Activated B cell treated with CpG ODN at 0.5 μM for 24 hours (primary cell): Measurements from ENCODE around the gene SLC36A4. TPM values are rescaled to one million over a fixed set of nuclear protein-coding genes. Genes with fewer than 3 reads are reported as not detected.

Source experiments
- ATAC-seq: fragments of 200-7000 bp; cut with Tn5 transposase; one replicate; pipeline ENCODE4 v1.10.0; 2021; ENCODE audit warnings: low read depth, mild to moderate bottlenecking, moderate library complexity
- CTCF ChIA-PET: fragments of 350-600 bp; sonication (Branson Sonifier 250); formaldehyde crosslinking; loops from one replicate; lab custom pipeline; 2021; ENCODE audit warnings: antibody characterized with exemption; lab: Charles Lee
- POLR2A ChIA-PET: fragments of 350-600 bp; sonication (Branson Sonifier 250); formaldehyde crosslinking; loops from one replicate; lab custom pipeline; 2021; ENCODE audit warnings: antibody characterized with exemption; lab: Charles Lee
- DNase-seq: peaks from one replicate; pipeline ENCODE4 v3.0.0; 2022
- H3K27ac Mint-ChIP-seq: one replicate; pipeline ENCODE4 v1.8.0; 2020; ENCODE audit warnings: mixed read lengths
- H3K27me3 Mint-ChIP-seq: one replicate; pipeline ENCODE4 v1.8.0; 2021; ENCODE audit warnings: mixed read lengths
- H3K36me3 Mint-ChIP-seq: one replicate; pipeline ENCODE4 v1.8.0; 2021; ENCODE audit warnings: low read depth, mixed read lengths
- H3K4me1 Mint-ChIP-seq: one replicate; pipeline ENCODE4 v1.8.0; 2021; ENCODE audit warnings: mixed read lengths
- H3K4me3 Mint-ChIP-seq: one replicate; pipeline ENCODE4 v1.8.0; 2020; ENCODE audit warnings: mild to moderate bottlenecking, mixed read lengths
- H3K9me3 Mint-ChIP-seq: one replicate; pipeline ENCODE4 v1.8.0; 2020; ENCODE audit warnings: mixed read lengths
- CTCF ChIP-seq: fragments of 200-600 bp; IDR thresholded peaks from one replicate; pipeline ENCODE4 v1.8.0; 2022; ENCODE audit warnings: antibody characterized with exemption, mild to moderate bottlenecking
- intact Hi-C: fragments of 100-400 bp; cut with micrococcal nuclease; formaldehyde crosslinking; loops from one replicate; pipeline ENCODE4 v1.15.1; 2024
- total RNA-seq: library from RNA; stranded (reverse); gene quantifications from 2 replicates; pipeline ENCODE4 v1.2.3, GENCODE V29; 2022

The SLC36A4 gene
- total RNA-seq, 1 donor from 2014 or later = 17.0 TPM

DNA sequence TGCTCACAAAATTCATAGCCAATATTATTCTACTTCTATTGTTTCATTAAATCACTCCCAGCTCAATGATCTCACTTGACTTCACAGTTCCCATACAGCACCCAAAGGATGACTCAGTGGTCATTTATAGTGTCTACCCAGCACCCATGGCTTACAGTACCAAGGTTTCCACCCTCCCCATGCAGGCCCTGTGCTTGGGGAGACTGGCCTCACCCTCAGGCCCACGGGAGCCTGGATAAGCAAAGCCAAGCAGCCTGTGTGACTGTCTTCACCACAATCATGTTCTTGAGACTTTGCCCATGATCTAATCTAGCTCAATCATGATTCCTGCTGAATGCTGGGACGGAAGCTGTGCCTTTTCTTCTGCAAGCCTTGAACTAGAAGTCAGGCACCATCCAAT is 97.6 kb downstream of the SLC36A4 start:
- H3K27ac Mint-ChIP-seq = no peak overlapping the region
- peaks cover 13% of the 10 kb centered on the region for H3K9me3 Mint-ChIP-seq
- ChIA-PET CTCF (no interaction called here), POLR2A (no interaction called here)
- H3K36me3 Mint-ChIP-seq = no peaks in the 10 kb centered on the region
- intact Hi-C loops = no loop called here
- ATAC-seq (no peak), DNase-seq (no peak)
- no peaks in the 10 kb centered on the region for H3K4me1 Mint-ChIP-seq
- TF ChIP-seq CTCF = no peak
- H3K4me3 Mint-ChIP-seq = no peak overlapping the region
- H3K27me3 Mint-ChIP-seq = no peaks in the 10 kb centered on the region

GRCh38 chr11:93099806-93100205 is 98.0 kb downstream of the SLC36A4 start:
- Mint-ChIP-seq H3K4me3 (no peak overlapping the region), H3K27ac (no peak overlapping the region), H3K4me1 (no peaks in the 10 kb centered on the region), H3K27me3 (no peaks in the 10 kb centered on the region), H3K36me3 (no peaks in the 10 kb centered on the region), H3K9me3 (peaks cover 17% of the 10 kb centered on the region)
- intact Hi-C loops = no loop called here
- ATAC-seq (no peak), DNase-seq (no peak)
- CTCF ChIA-PET = no interaction called here
- TF ChIP-seq CTCF = no peak
- POLR2A ChIA-PET = no interaction called here

Other genes starting within 250 kb of the SLC36A4 start
- not detected in 2 replicates for gene MTNR1B, start 228.3 kb downstream of the SLC36A4 start, total RNA-seq
- gene DEUP1, start 132.8 kb upstream of the SLC36A4 start, total RNA-seq = not detected in 2 replicates